Esophagus muscularis mucosa (tissue), 4 donors: ENCODE results near the gene NSUN7. TPM values are rescaled to one million over a fixed set of nuclear protein-coding genes. Genes with fewer than 3 reads are reported as not detected.
"Not testable (repeated sequence)": the region's sequence is repeated elsewhere in the genome, so short reads cannot be mapped to it uniquely, and the experiment has no call there.

Experiments
- DNase-seq: peaks from one replicate; pipeline ENCODE4 v3.0.0-alpha.2; 2017; ENCODE audit errors: extremely low spot score
- H3K27ac ChIP-seq, 4 donors: fragments of 200-600 bp; sonication (generic); replicated peaks in 1 of 4; 1 replicate in 3 of 4; 2 replicates in 1 of 4; pipeline ENCODE4 v1.5.1; 2016 to 2019; ENCODE audit warnings: mild to moderate bottlenecking in 1 of 4
- H3K27me3 ChIP-seq, 4 donors: fragments of 200-600 bp; sonication (generic); one replicate each; pipeline versions ENCODE4 v1.5.1 to v1.6.0; 2016 to 2019
- H3K36me3 ChIP-seq, 4 donors: fragments of 200-600 bp; sonication (generic); one replicate each; pipeline ENCODE4 v1.5.1; 2016 to 2019
- H3K4me1 ChIP-seq, 4 donors: fragments of 200-600 bp; sonication (generic); one replicate each; pipeline ENCODE4 v1.5.1; 2016 to 2019
- H3K4me3 ChIP-seq, 4 donors: fragments of 200-600 bp; sonication (generic); 1 replicate in 2 of 4; 2 replicates in 2 of 4; pipeline ENCODE4 v1.5.1; 2016 to 2019; ENCODE audit warnings: mild to moderate bottlenecking in 4 of 4, moderate library complexity in 1 of 4
- H3K9me3 ChIP-seq, 4 donors: fragments of 200-600 bp; sonication (generic); 1 replicate in 3 of 4; 2 replicates in 1 of 4; pipeline ENCODE4 v1.5.1; 2016 to 2019
- CTCF ChIP-seq, 3 experiments: fragments of 200-600 bp in 2 of 3; fragments of 450-650 bp in 1 of 3; sonication (generic) in 2 of 3; IDR thresholded peaks; one replicate each; pipeline ENCODE4 v1.5.1; 2017 to 2019; ENCODE audit warnings: antibody characterized with exemption in 3 of 3, mild to moderate bottlenecking in 2 of 3, moderate library complexity in 1 of 3
- EP300 ChIP-seq: sonication (generic); formaldehyde crosslinking; IDR thresholded peaks from one replicate; pipeline ENCODE4 v1.6.1; 2017; ENCODE audit warnings: antibody characterized with exemption
- POLR2A ChIP-seq: fragments of 450-650 bp; IDR thresholded peaks from one replicate; pipeline ENCODE4 v1.6.1; 2017; ENCODE audit warnings: antibody characterized with exemption, moderate library complexity, mild to moderate bottlenecking, low read depth
- POLR2AphosphoS5 ChIP-seq, 2 donors: sonication (generic); formaldehyde crosslinking; IDR thresholded peaks; one replicate each; pipeline ENCODE4 v1.6.1; 2017; ENCODE audit warnings: antibody characterized with exemption in 2 of 2
- WGBS: methylation state at CpG from one replicate; pipeline ENCODE4 v1.1.5; 2018; 5-methylcytosine and 5-hydroxymethylcytosine counted together
- intact Hi-C: fragments of 100-400 bp; cut with DNase I; formaldehyde crosslinking; loops from one replicate; pipeline ENCODE4 v1.15.1; 2023
- total RNA-seq, 4 donors: library from RNA; depleted of rRNA; stranded (reverse); fragments of >200 nt; gene quantifications; one replicate each; pipeline versions ENCODE4 v1.1.0 to v1.2.1, GENCODE V29; 2016

Gene NSUN7
- total RNA-seq, 4 donors from 2014 or later = 0.83 to 7.1 (median 2.8) TPM

GRCh38 chr4:40710484-40711254 lies 39.1 kb upstream of the NSUN7 start:
- Histone ChIP-seq H3K27ac (no peak overlapping the region), H3K4me1 (no peaks in the 10 kb centered on the region), H3K9me3 (no peaks in the 10 kb centered on the region), H3K27me3 (peaks cover 0 to 14% (median 0%) of the 10 kb centered on the region in 4 donors), H3K4me3 (no peak overlapping the region), H3K36me3 (no peaks in the 10 kb centered on the region)
- intact Hi-C loops = no loop called here
- 51% methylated on average over 5 of the region's 5 CpGs for WGBS
- no peak for TF ChIP-seq CTCF (IDR thresholded peaks at IDR 0.05)
- no peak for TF ChIP-seq POLR2AphosphoS5 (IDR thresholded peaks at IDR 0.05)
- TF ChIP-seq EP300 = no peak
- no peak for TF ChIP-seq POLR2A
- no peak for DNase-seq

GRCh38 chr4:40713001-40713400 lies 36.8 kb upstream of the NSUN7 start:
- H3K36me3 ChIP-seq, H3K4me3 ChIP-seq, intact Hi-C loops, H3K4me1 ChIP-seq, H3K27ac ChIP-seq, H3K9me3 ChIP-seq, DNase-seq: not testable (repeated sequence)
- peaks cover 0 to 14% (median 0%) of the 10 kb centered on the region in 4 donors for H3K27me3 ChIP-seq
- WGBS = 67% methylated on average over 6 of the region's 6 CpGs

- 94% methylated on average over 2 of the region's 2 CpGs for WGBS
- Histone ChIP-seq H3K4me3 (no peak overlapping the region), H3K27me3 (peaks cover 0 to 14% (median 0%) of the 10 kb centered on the region in 4 donors), H3K36me3 (no peaks in the 10 kb centered on the region), H3K4me1 (no peaks in the 10 kb centered on the region), H3K27ac (no peak overlapping the region), H3K9me3 (no peaks in the 10 kb centered on the region)
- no peak for DNase-seq
- TF ChIP-seq CTCF (IDR thresholded peaks at IDR 0.05) = no peak
- TF ChIP-seq POLR2A = no peak
- TF ChIP-seq EP300 = no peak
- no peak for TF ChIP-seq POLR2AphosphoS5 (IDR thresholded peaks at IDR 0.05)
- intact Hi-C loops = no loop called here
Measured at GRCh38 chr4:40713798-40714197, 36.0 kb upstream of the NSUN7 start.

GRCh38 chr4:40718586-40718985 lies 31.2 kb upstream of the NSUN7 start:
- TF ChIP-seq CTCF (IDR thresholded peaks at IDR 0.05) = no peak
- TF ChIP-seq EP300 = no peak
- no peak for TF ChIP-seq POLR2AphosphoS5 (IDR thresholded peaks at IDR 0.05)
- TF ChIP-seq POLR2A = no peak
- no peak overlapping the region for H3K27ac ChIP-seq
- WGBS = 64% methylated on average over 3 of the region's 3 CpGs
- intact Hi-C loops = no loop called here
- H3K36me3 ChIP-seq = no peaks in the 10 kb centered on the region
- no peaks in the 10 kb centered on the region for H3K9me3 ChIP-seq
- H3K4me3 ChIP-seq = no peak overlapping the region
- H3K4me1 ChIP-seq = no peaks in the 10 kb centered on the region
- no peak for DNase-seq
- H3K27me3 ChIP-seq = peaks cover 0 to 11% (median 0%) of the 10 kb centered on the region in 4 donors

GRCh38 chr4:40719008-40719623 lies 30.6 kb upstream of the NSUN7 start:
- Histone ChIP-seq H3K4me3 (no peak overlapping the region), H3K36me3 (no peaks in the 10 kb centered on the region), H3K27me3 (peaks cover 0 to 11% (median 0%) of the 10 kb centered on the region in 4 donors), H3K9me3 (no peaks in the 10 kb centered on the region), H3K4me1 (no peaks in the 10 kb centered on the region), H3K27ac (no peak overlapping the region)
- DNase-seq = no peak
- TF ChIP-seq POLR2AphosphoS5 (IDR thresholded peaks at IDR 0.05) (no peak), POLR2A (no peak), EP300 (no peak), CTCF (IDR thresholded peaks at IDR 0.05) (peak in 1 of 3 experiments; percentile 7)
- 48% methylated on average over 5 of the region's 5 CpGs for WGBS
- intact Hi-C loops = no loop called here
